Activated B cell treated with CpG ODN at 0.5 μM for 24 hours (primary cell): ENCODE results near the gene USP4. TPM values are rescaled to one million over a fixed set of nuclear protein-coding genes. Genes with fewer than 3 reads are reported as not detected.

ENCODE experiments used
- ATAC-seq: fragments of 200-7000 bp; cut with Tn5 transposase; one replicate; pipeline ENCODE4 v1.10.0; 2021; ENCODE audit warnings: low read depth, mild to moderate bottlenecking, moderate library complexity
- CTCF ChIA-PET: fragments of 350-600 bp; sonication (Branson Sonifier 250); formaldehyde crosslinking; loops from one replicate; lab custom pipeline; 2021; ENCODE audit warnings: antibody characterized with exemption; lab: Charles Lee
- POLR2A ChIA-PET: fragments of 350-600 bp; sonication (Branson Sonifier 250); formaldehyde crosslinking; loops from one replicate; lab custom pipeline; 2021; ENCODE audit warnings: antibody characterized with exemption; lab: Charles Lee
- DNase-seq: peaks from one replicate; pipeline ENCODE4 v3.0.0; 2022
- H3K27ac Mint-ChIP-seq: one replicate; pipeline ENCODE4 v1.8.0; 2020; ENCODE audit warnings: mixed read lengths
- H3K27me3 Mint-ChIP-seq: one replicate; pipeline ENCODE4 v1.8.0; 2021; ENCODE audit warnings: mixed read lengths
- H3K36me3 Mint-ChIP-seq: one replicate; pipeline ENCODE4 v1.8.0; 2021; ENCODE audit warnings: low read depth, mixed read lengths
- H3K4me1 Mint-ChIP-seq: one replicate; pipeline ENCODE4 v1.8.0; 2021; ENCODE audit warnings: mixed read lengths
- H3K4me3 Mint-ChIP-seq: one replicate; pipeline ENCODE4 v1.8.0; 2020; ENCODE audit warnings: mild to moderate bottlenecking, mixed read lengths
- H3K9me3 Mint-ChIP-seq: one replicate; pipeline ENCODE4 v1.8.0; 2020; ENCODE audit warnings: mixed read lengths
- CTCF ChIP-seq: fragments of 200-600 bp; IDR thresholded peaks from one replicate; pipeline ENCODE4 v1.8.0; 2022; ENCODE audit warnings: antibody characterized with exemption, mild to moderate bottlenecking
- intact Hi-C: fragments of 100-400 bp; cut with micrococcal nuclease; formaldehyde crosslinking; loops from one replicate; pipeline ENCODE4 v1.15.1; 2024
- total RNA-seq: library from RNA; stranded (reverse); gene quantifications from 2 replicates; pipeline ENCODE4 v1.2.3, GENCODE V29; 2022

Gene USP4
- total RNA-seq, 1 donor from 2014 or later = 115 TPM

- H3K27ac Mint-ChIP-seq = no peak overlapping the region
- no peak for TF ChIP-seq CTCF
- ChIA-PET POLR2A (interaction anchor here (1.1 kb wide), 1 partner anchor 12 kb away, joined by 3 read pairs; the partner anchor contains the start of gene USP4), CTCF (interaction anchor here (2.3 kb wide), 1 partner anchor 121 kb away, joined by 11 read pairs; no protein-coding TSS in a partner anchor)
- no peaks in the 10 kb centered on the region for H3K9me3 Mint-ChIP-seq
- intact Hi-C loops = loop anchor here (1.0 kb wide), 1 partner anchor 122 kb away; no protein-coding TSS in a partner anchor
- DNase-seq (no peak), ATAC-seq (no peak)
- H3K36me3 Mint-ChIP-seq = peaks cover 83% of the 10 kb centered on the region
- no peaks in the 10 kb centered on the region for H3K4me1 Mint-ChIP-seq
- H3K27me3 Mint-ChIP-seq = no peaks in the 10 kb centered on the region
- H3K4me3 Mint-ChIP-seq = no peak overlapping the region
Measured at GRCh38 chr3:49327485-49327884, 12.4 kb downstream of the USP4 start.

- CTCF ChIA-PET = no interaction called here
- Mint-ChIP-seq H3K36me3 (peaks cover 89% of the 10 kb centered on the region), H3K27me3 (no peaks in the 10 kb centered on the region), H3K4me3 (no peak overlapping the region), H3K9me3 (no peaks in the 10 kb centered on the region), H3K27ac (no peak overlapping the region), H3K4me1 (no peaks in the 10 kb centered on the region)
- intact Hi-C loops = no loop called here
- TF ChIP-seq CTCF = no peak
- POLR2A ChIA-PET = interaction anchor here (1.3 kb wide), 1 partner anchor 15 kb away, joined by 3 read pairs; the partner anchor contains the start of gene USP4
- ATAC-seq (no peak), DNase-seq (no peak)
Measured at GRCh38 chr3:49324768-49325167, 15.1 kb downstream of the USP4 start.

GRCh38 chr3:49316696-49317457 is 23.0 kb downstream of the USP4 start:
- intact Hi-C loops = no loop called here
- no peak overlapping the region for H3K27ac Mint-ChIP-seq
- peaks cover 77% of the 10 kb centered on the region for H3K36me3 Mint-ChIP-seq
- H3K4me3 Mint-ChIP-seq = no peak overlapping the region
- no peaks in the 10 kb centered on the region for H3K4me1 Mint-ChIP-seq
- no peaks in the 10 kb centered on the region for H3K27me3 Mint-ChIP-seq
- H3K9me3 Mint-ChIP-seq = no peaks in the 10 kb centered on the region
- DNase-seq (no peak), ATAC-seq (no peak)
- ChIA-PET CTCF (interaction anchor here (0.6 kb wide), 1 partner anchor 23 kb away, joined by 3 read pairs; no protein-coding TSS in a partner anchor), POLR2A (no interaction called here)
- TF ChIP-seq CTCF = no peak

- ATAC-seq (no peak), DNase-seq (no peak)
- ChIA-PET CTCF (no interaction called here), POLR2A (no interaction called here)
- intact Hi-C loops = no loop called here
- no peaks in the 10 kb centered on the region for H3K4me1 Mint-ChIP-seq
- H3K9me3 Mint-ChIP-seq = no peaks in the 10 kb centered on the region
- TF ChIP-seq CTCF = no peak
- no peak overlapping the region for H3K4me3 Mint-ChIP-seq
- H3K36me3 Mint-ChIP-seq = peaks cover 71% of the 10 kb centered on the region
- no peak overlapping the region for H3K27ac Mint-ChIP-seq
- H3K27me3 Mint-ChIP-seq = no peaks in the 10 kb centered on the region
Measured at GRCh38 chr3:49313896-49314688, 25.8 kb downstream of the USP4 start.

- DNase-seq = no peak
- no peak for ATAC-seq
- no peaks in the 10 kb centered on the region for H3K9me3 Mint-ChIP-seq
- H3K36me3 Mint-ChIP-seq = peaks cover 64% of the 10 kb centered on the region
- ChIA-PET CTCF (no interaction called here), POLR2A (interaction anchor here (0.7 kb wide), 1 partner anchor 133 kb away, joined by 3 read pairs; no protein-coding TSS in a partner anchor)
- TF ChIP-seq CTCF = no peak
- H3K27me3 Mint-ChIP-seq = no peaks in the 10 kb centered on the region
- H3K4me1 Mint-ChIP-seq = no peaks in the 10 kb centered on the region
- H3K27ac Mint-ChIP-seq = no peak overlapping the region
- no peak overlapping the region for H3K4me3 Mint-ChIP-seq
- intact Hi-C loops = no loop called here
Measured at GRCh38 chr3:49311283-49311682, 28.6 kb downstream of the USP4 start.
